DMS114 treated with DMSO at 0.1 percent for 48 hours (cell line): ENCODE measurements around the gene LGALS12.
"Not testable (repeated sequence)": the region's sequence is repeated elsewhere in the genome, so short reads cannot be mapped to it uniquely, and the experiment has no call there.

ENCODE experiments used
- DNase-seq: peaks from one replicate; lab custom pipeline; 2025; ENCODE audit not compliant: unreplicated experiment; lab: John Stamatoyannopoulos, UW

The LGALS12 gene

GRCh38 chr11:63504054-63504453 is 1.8 kb upstream of the LGALS12 start:
- no peak for DNase-seq

- DNase-seq, result no peak
Measured at GRCh38 chr11:63504933-63505586, 824 bp upstream of the LGALS12 start.

DNA sequence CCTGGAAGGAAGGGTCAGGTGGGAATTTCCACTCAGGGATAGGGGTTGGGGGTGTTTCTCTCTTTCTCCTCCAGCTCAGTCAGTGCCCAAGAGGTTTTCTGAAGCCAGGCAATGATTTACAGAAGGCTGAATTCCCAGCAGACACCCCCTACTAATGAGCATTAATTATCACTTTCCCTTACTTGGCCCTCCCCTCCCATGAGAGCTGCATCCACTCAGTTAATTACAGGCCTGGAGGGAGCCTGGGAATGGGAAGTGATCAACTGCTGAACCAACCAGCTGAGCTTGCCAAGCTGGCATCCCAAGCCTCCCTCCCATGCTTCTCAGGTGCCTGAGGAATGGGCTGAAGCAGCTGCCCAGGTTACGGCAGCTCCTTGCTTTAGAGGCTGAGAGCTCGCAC is 992 bp downstream of the LGALS12 start:
- no peak for DNase-seq

- no peak for DNase-seq
Measured at GRCh38 chr11:63507511-63507910, 1.6 kb downstream of the LGALS12 start.

- peak; percentile 8 for DNase-seq
Measured at GRCh38 chr11:63508009-63508408, 2.1 kb downstream of the LGALS12 start.

- DNase-seq, result no peak
Measured at GRCh38 chr11:63508745-63509144, 2.9 kb downstream of the LGALS12 start.

GRCh38 chr11:63510360-63511047 is 4.6 kb downstream of the LGALS12 start:
- no peak for DNase-seq

GRCh38 chr11:63511048-63511748 is 5.3 kb downstream of the LGALS12 start:
- DNase-seq, result no peak

GRCh38 chr11:63512816-63513215 is 6.9 kb downstream of the LGALS12 start:
- DNase-seq, result no peak

DNA sequence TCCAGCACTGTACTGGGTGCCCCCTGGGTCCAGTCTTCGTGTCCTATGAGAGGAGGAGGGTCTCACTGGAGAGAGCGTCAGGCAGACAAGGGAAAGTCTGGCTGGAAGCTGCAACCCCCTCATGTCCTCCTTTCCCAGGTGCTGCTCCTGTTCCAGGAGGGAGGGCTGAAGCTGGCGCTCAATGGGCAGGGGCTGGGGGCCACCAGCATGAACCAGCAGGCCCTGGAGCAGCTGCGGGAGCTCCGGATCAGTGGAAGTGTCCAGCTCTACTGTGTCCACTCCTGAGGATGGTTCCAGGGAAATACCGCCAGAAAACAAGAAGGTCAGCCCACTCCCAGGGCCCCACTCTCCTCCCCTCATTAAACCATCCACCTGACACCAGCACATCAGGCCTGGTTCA is 10.2 kb downstream of the LGALS12 start:
- DNase-seq, result no peak

GRCh38 chr11:63517156-63517555 is 11.3 kb downstream of the LGALS12 start:
- no peak for DNase-seq

DNA sequence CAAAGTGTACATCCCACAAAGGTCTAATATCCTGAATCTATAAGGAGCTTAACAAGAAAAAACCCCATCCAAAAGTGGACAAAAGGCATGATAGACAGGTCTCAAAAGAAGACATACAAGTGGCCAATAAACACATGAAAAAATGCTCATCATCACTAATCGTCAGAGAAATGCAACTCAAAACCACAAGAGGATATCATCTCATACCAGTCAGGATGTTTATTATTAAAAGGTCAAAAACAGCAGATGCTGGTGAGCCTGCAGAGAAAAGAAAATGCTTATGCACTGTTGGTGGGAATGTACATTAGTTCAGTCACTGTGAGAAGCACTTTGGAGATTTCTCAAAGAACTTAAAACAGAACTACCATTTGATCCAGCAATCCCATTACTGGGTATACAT is 12.7 kb downstream of the LGALS12 start:
- DNase-seq, result no peak

- no peak for DNase-seq
Measured at GRCh38 chr11:63520606-63521170, 14.8 kb downstream of the LGALS12 start.

DNA sequence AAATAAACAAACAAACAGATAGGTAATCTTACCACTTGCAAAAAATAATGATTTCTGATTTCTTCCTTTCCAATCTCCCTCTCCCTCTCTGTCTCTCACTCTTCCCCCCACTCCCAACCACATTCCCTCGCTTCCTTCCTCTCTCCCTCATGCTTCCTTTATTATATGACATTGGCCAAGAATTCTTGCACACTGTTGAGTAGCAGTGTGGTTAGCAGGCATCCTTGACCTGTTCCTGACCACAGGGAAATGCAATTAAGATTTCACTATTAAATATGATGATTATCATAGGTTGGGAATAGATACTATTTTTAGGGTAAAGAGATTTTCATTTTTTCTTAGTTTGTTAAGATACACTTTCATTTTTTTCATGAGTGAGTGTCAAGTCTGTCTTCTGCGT is 16.0 kb downstream of the LGALS12 start:
- no peak for DNase-seq

DNA sequence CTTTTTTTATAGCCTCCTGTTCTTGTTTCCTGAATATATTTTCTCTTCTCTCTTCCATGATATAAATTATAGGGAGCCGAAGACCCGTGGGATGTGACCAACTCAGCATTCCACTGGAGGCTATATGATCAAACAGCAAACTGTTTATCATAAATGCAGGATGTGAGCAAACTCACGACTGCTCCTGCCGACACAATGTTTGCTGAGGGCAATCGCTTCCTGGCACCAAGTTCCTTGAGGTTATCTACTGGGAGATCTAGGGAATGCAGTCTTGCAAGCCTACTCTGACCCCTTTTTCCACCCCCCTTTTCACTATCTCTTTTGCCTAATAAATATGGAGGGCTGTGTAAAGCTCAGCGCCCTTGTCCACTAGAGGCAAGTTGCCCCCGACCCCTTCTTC is 17.3 kb downstream of the LGALS12 start:
- DNase-seq, result no peak

GRCh38 chr11:63527667-63528066 is 21.8 kb downstream of the LGALS12 start:
- no peak for DNase-seq

- DNase-seq, result not testable (repeated sequence)
Measured at GRCh38 chr11:63528156-63528555, 22.3 kb downstream of the LGALS12 start.

DNA sequence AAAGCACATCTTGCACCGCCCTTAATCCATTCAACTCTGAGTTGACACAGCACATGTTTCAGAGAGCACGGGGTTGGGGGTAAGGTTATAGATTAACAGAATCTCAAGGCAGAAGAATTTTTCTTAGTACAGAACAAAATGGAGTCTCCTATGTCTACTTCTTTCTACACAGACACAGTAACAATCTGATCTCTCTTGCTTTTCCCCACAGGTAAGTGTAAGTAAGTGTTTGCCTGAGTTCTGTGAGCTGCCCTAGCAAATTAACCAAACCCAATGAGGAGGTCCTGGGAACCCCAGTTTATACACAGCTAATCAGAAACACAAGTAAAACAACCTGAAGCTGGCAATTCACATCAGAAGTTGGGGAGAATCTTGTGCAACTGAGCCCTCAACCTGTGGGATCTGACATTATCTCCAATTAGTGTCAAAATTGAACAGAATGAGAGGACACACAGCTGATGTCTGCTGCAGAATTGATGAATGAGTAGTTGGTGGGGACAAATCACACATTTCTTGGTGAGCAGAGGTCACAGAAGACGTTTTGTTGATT is 22.9 kb downstream of the LGALS12 start:
- not testable (repeated sequence) for DNase-seq

DNA sequence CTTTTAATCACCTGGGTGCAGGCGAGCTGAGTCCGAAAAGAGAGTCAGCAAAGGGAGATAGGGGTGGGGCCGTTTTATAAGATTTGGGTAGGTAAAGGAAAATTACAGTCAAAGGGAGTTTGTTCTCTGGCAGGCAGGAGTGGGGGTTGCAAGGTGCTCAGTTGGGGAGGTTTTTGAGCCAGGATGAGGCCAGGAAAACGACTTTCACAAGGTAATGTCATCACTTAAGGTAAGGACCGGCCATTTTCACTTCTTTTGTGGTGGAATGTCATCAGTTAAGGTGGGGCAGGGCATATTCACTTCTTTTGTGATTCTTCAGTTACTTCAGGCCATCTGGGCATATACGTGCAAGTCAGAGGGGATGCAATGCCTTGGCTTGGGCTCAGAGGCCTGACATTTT is 23.5 kb downstream of the LGALS12 start:
- not testable (repeated sequence) for DNase-seq

DNA sequence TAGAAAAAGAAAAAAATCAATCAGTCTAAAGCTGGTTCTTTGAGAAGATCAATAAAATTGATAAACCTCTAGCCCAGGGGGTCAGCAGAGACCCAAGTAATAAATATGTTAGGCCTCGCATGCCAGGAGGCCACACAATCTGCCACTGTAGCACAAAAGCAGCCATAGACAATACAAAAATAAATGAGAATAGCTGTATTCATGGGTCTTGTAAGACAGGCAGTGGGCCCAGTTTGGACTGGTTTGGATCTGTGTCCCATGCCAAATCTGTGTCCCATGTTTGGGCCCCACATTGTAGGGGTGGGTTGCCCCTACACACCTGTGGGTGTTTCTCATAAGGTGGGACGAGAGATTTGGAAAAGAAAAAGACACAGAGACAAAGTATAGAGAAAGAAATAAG is 24.1 kb downstream of the LGALS12 start:
- DNase-seq, result no peak

GRCh38 chr11:63531074-63531792 is 25.3 kb downstream of the LGALS12 start:
- not testable (repeated sequence) for DNase-seq
